PC-3 (cell line): ENCODE results near the gene TCN1. TPM values are rescaled to one million over a fixed set of nuclear protein-coding genes. Genes with fewer than 3 reads are reported as not detected.

Experiments used
- ATAC-seq: fragments of 200-7000 bp; cut with Tn5 transposase; 2 replicates; pipeline ENCODE4 v1.9.1; 2020; ENCODE audit warnings: mild to moderate bottlenecking, moderate library complexity
- BruUV-seq: library from RNA; stranded (reverse); fragments of 400-500 nt; replicated peaks from 2 replicates; lab custom pipeline; 2021; lab: Mats Ljungman, UMichigan
- CTCF ChIA-PET: fragments of 300-600 bp; sonication (Branson Sonifier 250); formaldehyde crosslinking; loops from one replicate; lab custom pipeline; 2022; ENCODE audit warnings: antibody characterized with exemption; lab: Charles Lee
- POLR2A ChIA-PET: fragments of 300-600 bp; sonication (Branson Sonifier 250); formaldehyde crosslinking; loops from one replicate; lab custom pipeline; 2022; ENCODE audit warnings: antibody characterized with exemption; ENCODE audit not compliant: unreplicated experiment; lab: Charles Lee
- DNase-seq: peaks from one replicate; pipeline ENCODE4 v3.0.0-alpha.2; 2015
- H2AFZ ChIP-seq: fragments of 300-600 bp; sonication (generic); 2 replicates; pipeline ENCODE4 v1.6.0; 2016; ENCODE audit warnings: antibody characterized with exemption, low read length
- H3F3A ChIP-seq: fragments of 300-600 bp; sonication (generic); one replicate; pipeline ENCODE4 v1.6.0; 2017; ENCODE audit warnings: antibody characterized with exemption, low read length, control low read depth, mild to moderate bottlenecking; ENCODE audit not compliant: unreplicated experiment
- H3K27ac ChIP-seq: fragments of 300-600 bp; sonication (generic); 2 replicates; pipeline ENCODE4 v1.5.1; 2016; ENCODE audit warnings: mild to moderate bottlenecking, low read length
- H3K27me3 ChIP-seq: fragments of 300-600 bp; sonication (generic); 2 replicates; pipeline ENCODE4 v1.6.1; 2016; ENCODE audit warnings: low read length, mixed read lengths
- H3K36me3 ChIP-seq: fragments of 300-600 bp; sonication (generic); 2 replicates; pipeline ENCODE4 v1.6.1; 2016; ENCODE audit warnings: low read depth, mixed run types, low read length, mixed read lengths
- H3K4me1 ChIP-seq: fragments of 300-600 bp; sonication (generic); 2 replicates; pipeline ENCODE4 v1.5.1; 2016; ENCODE audit warnings: low read length; ENCODE audit not compliant: insufficient read depth
- H3K4me2 ChIP-seq: fragments of 300-600 bp; sonication (generic); 2 replicates; pipeline ENCODE4 v1.6.0; 2016; ENCODE audit warnings: low read length
- H3K4me3 ChIP-seq: fragments of 300-600 bp; sonication (generic); 2 replicates; pipeline ENCODE4 v1.5.1; 2016; ENCODE audit warnings: mild to moderate bottlenecking, low read length, mixed read lengths
- H3K79me2 ChIP-seq: fragments of 300-600 bp; sonication (generic); 2 replicates; pipeline ENCODE4 v1.6.1; 2017; ENCODE audit warnings: low read length, mixed read lengths
- H3K9ac ChIP-seq: fragments of 300-600 bp; sonication (generic); 2 replicates; pipeline ENCODE4 v1.6.0; 2016; ENCODE audit warnings: mild to moderate bottlenecking, low read length
- H3K9me2 ChIP-seq: fragments of 300-600 bp; sonication (generic); replicated peaks from 2 replicates; pipeline ENCODE4 v1.6.1; 2016; ENCODE audit warnings: mixed run types, low read length, mixed read lengths
- H3K9me3 ChIP-seq: fragments of 300-600 bp; sonication (generic); 2 replicates; pipeline ENCODE4 v1.6.1; 2016; ENCODE audit warnings: low read length, mixed read lengths
- H4K20me1 ChIP-seq: fragments of 300-600 bp; sonication (generic); 2 replicates; pipeline ENCODE4 v1.6.1; 2016; ENCODE audit warnings: low read length, mixed read lengths
- CTCF ChIP-seq: fragments of 300-600 bp; sonication (generic); conservative IDR thresholded peaks from 2 replicates; pipeline ENCODE4 v1.5.1; 2017; ENCODE audit warnings: antibody characterized with exemption, low read depth, mild to moderate bottlenecking, low read length
- EZH2 ChIP-seq: fragments of 300-600 bp; sonication (generic); IDR thresholded peaks from one replicate; pipeline ENCODE4 v1.6.1; 2017; ENCODE audit warnings: antibody characterized with exemption, mild to moderate bottlenecking, low read length; ENCODE audit not compliant: unreplicated experiment
- EZH2phosphoT487 ChIP-seq: fragments of 300-600 bp; sonication (generic); IDR thresholded peaks from 2 replicates; pipeline ENCODE4 v1.6.1; 2018; ENCODE audit warnings: mild to moderate bottlenecking, antibody characterized with exemption, low read length, borderline replicate concordance
- intact Hi-C: fragments of 100-400 bp; cut with micrococcal nuclease; formaldehyde crosslinking; loops from 2 replicates; pipeline ENCODE4 v1.9.0; 2023
- total RNA-seq: library from RNA; depleted of rRNA; stranded (reverse); fragments of >200 nt; gene quantifications from 2 replicates; pipeline ENCODE4 v1.2.3, GENCODE V29; 2014

The TCN1 gene
- total RNA-seq, 1 experiment from 2014 or later, result 14.8 TPM

DNA sequence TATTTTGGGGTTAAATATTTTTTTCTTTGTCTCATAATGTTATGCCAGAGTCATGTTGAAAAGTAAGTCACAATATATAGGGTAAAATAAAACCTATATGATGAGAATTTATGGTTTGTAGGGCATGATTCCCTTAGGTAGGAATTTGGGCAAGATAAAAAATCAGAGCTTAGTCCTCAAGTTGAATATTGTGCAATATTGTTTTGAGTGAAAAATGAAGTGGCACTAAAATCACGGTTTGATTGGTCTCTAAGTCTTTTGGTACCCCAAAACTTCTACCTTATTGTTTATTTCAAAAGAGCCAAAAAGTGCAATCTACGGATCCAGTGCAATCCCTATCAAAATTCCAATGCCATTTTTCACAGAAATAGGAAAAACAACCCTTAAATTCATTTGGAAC is 54.1 kb downstream of the TCN1 start:
- no peak for ATAC-seq
- DNase-seq, result no peak
- no peak for TF ChIP-seq EZH2
- TF ChIP-seq CTCF, result no peak
- no peak for TF ChIP-seq EZH2phosphoT487
- no peaks in the 10 kb centered on the region for H3K9me3 ChIP-seq
- ChIA-PET CTCF (no interaction called here), POLR2A (no interaction called here)
- H3K27me3 ChIP-seq, result no peaks in the 10 kb centered on the region
- BruUV-seq, result no TSS peak
- H3K4me3 ChIP-seq, result no peak overlapping the region
- 0 out of 2 replicates have a peak, but pooled peaks cover 3% of the 10 kb centered on the region for H4K20me1 ChIP-seq
- no peak overlapping the region for H2AFZ ChIP-seq
- H3K4me2 ChIP-seq, result no peak overlapping the region
- no peak overlapping the region for H3K27ac ChIP-seq
- no peaks in the 10 kb centered on the region for H3K9me2 ChIP-seq
- H3K9ac ChIP-seq, result no peak overlapping the region
- peaks cover 20% of the 10 kb centered on the region for H3K4me1 ChIP-seq
- intact Hi-C loops, result no loop called here
- H3K36me3 ChIP-seq, result peaks cover 15% of the 10 kb centered on the region
- peaks cover 29% of the 10 kb centered on the region for H3K79me2 ChIP-seq
- no peaks in the 10 kb centered on the region for H3F3A ChIP-seq

DNA sequence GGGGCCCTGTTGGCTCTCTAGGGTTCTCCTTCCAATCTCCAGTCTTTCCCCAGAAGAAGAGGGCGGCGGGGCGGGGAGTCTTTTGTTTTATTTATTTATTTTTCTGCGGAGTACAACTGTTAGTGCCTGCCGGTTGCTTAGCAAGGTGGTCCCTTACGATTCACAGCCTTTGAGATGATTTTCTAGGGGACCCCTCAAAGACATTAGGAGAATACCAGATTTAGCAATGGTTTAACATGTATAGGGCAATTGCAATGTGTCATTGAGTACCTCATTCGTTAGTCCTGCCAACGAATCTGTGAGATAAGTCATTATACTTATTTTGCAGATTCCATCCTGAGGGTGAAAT is 55.4 kb downstream of the TCN1 start:
- TF ChIP-seq EZH2phosphoT487 (no peak), EZH2 (no peak), CTCF (no peak)
- intact Hi-C loops, result loop anchor here (2.0 kb wide), 1 partner anchor 56 kb away; the partner anchor contains the start of gene STX3
- DNase-seq (no peak), ATAC-seq (no peak)
- no peaks in the 10 kb centered on the region for H3K9me2 ChIP-seq
- peaks cover 20% of the 10 kb centered on the region for H3K4me1 ChIP-seq
- H3K9me3 ChIP-seq, result no peaks in the 10 kb centered on the region
- peak overlapping the region; percentile 89 for H3K9ac ChIP-seq
- no peak overlapping the region for H3K27ac ChIP-seq
- no peaks in the 10 kb centered on the region for H3K27me3 ChIP-seq
- H3K79me2 ChIP-seq, result peaks cover 29% of the 10 kb centered on the region
- CTCF ChIA-PET, result interaction anchor here (0.6 to 1.0 kb wide), 2 partner anchors 58 to 142 kb away, joined by 3 to 4 read pairs; partner anchors contain the start of gene PATL1
- peak overlapping the region; percentile 91 for H3K4me3 ChIP-seq
- H3K36me3 ChIP-seq, result peaks cover 28% of the 10 kb centered on the region
- TSS peak; percentile 18 for BruUV-seq
- peak overlapping the region; percentile 95 for H2AFZ ChIP-seq
- 0 out of 2 replicates have a peak, but pooled peaks cover 3% of the 10 kb centered on the region for H4K20me1 ChIP-seq
- H3F3A ChIP-seq, result no peaks in the 10 kb centered on the region
- H3K4me2 ChIP-seq, result peak overlapping the region; percentile 98
- POLR2A ChIA-PET, result interaction anchor here (0.6 kb wide), 2 partner anchors 9 to 274 kb away, joined by 3 to 7 read pairs; no protein-coding TSS in a partner anchor

DNA sequence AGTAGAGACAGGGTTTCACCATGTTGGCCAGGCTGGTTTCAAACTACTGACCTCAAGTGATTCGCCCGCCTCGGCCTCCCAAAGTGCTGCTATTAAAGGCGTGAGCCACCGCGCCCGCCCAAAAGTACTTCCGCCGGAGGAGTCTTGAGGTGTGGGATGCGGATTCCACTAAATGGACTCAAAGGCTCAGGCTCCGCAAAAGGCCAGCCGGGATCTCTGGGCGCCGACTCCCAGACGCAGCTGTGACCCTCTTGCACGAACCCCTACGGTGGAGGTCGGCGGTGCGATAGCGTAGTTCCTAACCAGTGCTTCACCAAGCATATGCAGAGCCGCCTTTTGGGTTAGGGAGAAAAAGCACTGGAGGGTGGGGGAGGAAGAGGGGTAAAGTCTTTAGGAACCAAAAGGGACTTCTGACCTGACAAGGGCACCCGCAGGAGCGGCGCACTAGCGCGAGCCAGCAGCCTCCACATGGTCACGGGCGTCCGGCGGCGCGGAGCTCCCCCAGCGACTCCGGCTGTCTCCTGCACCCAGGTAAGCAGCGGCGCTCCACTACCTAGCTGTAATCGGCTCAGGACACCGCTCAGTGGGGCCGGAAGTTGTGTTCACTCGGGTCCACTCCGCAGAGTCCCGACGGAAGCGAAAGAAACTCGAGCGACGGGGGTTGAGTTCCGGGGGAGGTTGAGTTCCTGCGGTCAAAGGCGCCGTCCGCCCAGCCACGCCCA is 55.9 kb downstream of the TCN1 start, which contains the start of gene MRPL16:
MRPL16 (minus strand) TSS at position 590 of the 722 bp plus-strand sequence; CDS start at position 470, 120 bp downstream.
- Histone ChIP-seq H3K9me2 (no peaks in the 10 kb centered on the region), H2AFZ (peak within 1 kb of the TSS; percentile 95), H3K9me3 (no peaks in the 10 kb centered on the region), H3K79me2 (peaks cover 29% of the 10 kb centered on the region), H3K4me2 (peak within 1 kb of the TSS; percentile 98), H3K4me1 (peaks cover 20% of the 10 kb centered on the region), H3K36me3 (peaks cover 33% of the 10 kb centered on the region), H3K27me3 (no peaks in the 10 kb centered on the region), H3K4me3 (peak within 1 kb of the TSS; percentile 91), H3K27ac (peak within 1 kb of the TSS; percentile 57), H3K9ac (peak within 1 kb of the TSS; percentile 89), H4K20me1 (0 out of 2 replicates have a peak, but pooled peaks cover 3% of the 10 kb centered on the region), H3F3A (no peaks in the 10 kb centered on the region)
- ATAC-seq (peak; percentile 97), DNase-seq (peak; percentile 97)
- ChIA-PET POLR2A (interaction anchor here (0.6 kb wide), 2 partner anchors 9 to 273 kb away, joined by 3 to 7 read pairs; no protein-coding TSS in a partner anchor), CTCF (interaction anchor here (0.6 to 1.0 kb wide), 2 partner anchors 57 to 141 kb away, joined by 3 to 4 read pairs; partner anchors contain the start of gene PATL1)
- intact Hi-C loops, result loop anchor here (2.0 kb wide), 1 partner anchor 56 kb away; the partner anchor contains the start of gene STX3
- BruUV-seq, result TSS peak; percentile 50
- no peak for TF ChIP-seq EZH2phosphoT487
- TF ChIP-seq CTCF, result peak; percentile 49; the same call in 1 of the 2 replicates
- no peak for TF ChIP-seq EZH2
